Osteocyte (in vitro differentiated cells): Measurements from ENCODE around the gene TEN1. TPM values are rescaled to one million over a fixed set of nuclear protein-coding genes. Genes with fewer than 3 reads are reported as not detected.
A peak's percentile ranks its signal among the peaks of the same experiment; 100 is the strongest.
"Not testable (repeated sequence)": the region's sequence is repeated elsewhere in the genome, so short reads cannot be mapped to it uniquely, and the experiment has no call there.

Experiments used
- DNase-seq: peaks from one replicate; pipeline ENCODE4 v3.0.0; 2021; ENCODE audit warnings: mixed read lengths; ENCODE audit not compliant: unreplicated experiment; ENCODE audit errors: extremely low spot score
- H3K27ac Mint-ChIP-seq: one replicate; pipeline ENCODE4 v1.8.0; 2021; ENCODE audit warnings: mild to moderate bottlenecking, mixed read lengths; ENCODE audit not compliant: unreplicated experiment
- H3K27me3 Mint-ChIP-seq: one replicate; pipeline ENCODE4 v1.8.0; 2021; ENCODE audit warnings: mixed read lengths; ENCODE audit not compliant: unreplicated experiment
- H3K36me3 Mint-ChIP-seq: one replicate; pipeline ENCODE4 v1.8.0; 2021; ENCODE audit warnings: mixed read lengths; ENCODE audit not compliant: unreplicated experiment
- H3K4me1 Mint-ChIP-seq: one replicate; pipeline ENCODE4 v1.8.0; 2021; ENCODE audit warnings: mixed read lengths; ENCODE audit not compliant: unreplicated experiment
- H3K4me3 Mint-ChIP-seq: one replicate; pipeline ENCODE4 v1.8.0; 2021; ENCODE audit warnings: mild to moderate bottlenecking, moderate library complexity, mixed read lengths; ENCODE audit not compliant: unreplicated experiment
- H3K9me3 Mint-ChIP-seq: one replicate; pipeline ENCODE4 v1.8.0; 2021; ENCODE audit warnings: mixed read lengths; ENCODE audit not compliant: unreplicated experiment
- CTCF ChIP-seq: fragments of 200-600 bp; sonication (generic); IDR thresholded peaks from 2 replicates; pipeline ENCODE4 v1.5.0; 2021; ENCODE audit warnings: antibody characterized with exemption, mild to moderate bottlenecking, moderate library complexity
- total RNA-seq: library from RNA; stranded (reverse); gene quantifications from 2 replicates; pipeline ENCODE4 v1.2.1, GENCODE V29; 2021

TEN1 gene
- total RNA-seq, 1 donor from 2014 or later: 23.7 TPM

- Mint-ChIP-seq H3K4me1 (peaks cover 9% of the 10 kb centered on the region), H3K27me3 (no peaks in the 10 kb centered on the region), H3K9me3 (no peaks in the 10 kb centered on the region), H3K27ac (peak overlapping the region; percentile 23), H3K36me3 (peaks cover 28% of the 10 kb centered on the region), H3K4me3 (no peak overlapping the region)
- no peak for TF ChIP-seq CTCF
- no peak for DNase-seq
Measured at GRCh38 chr17:75970011-75970523, 9.0 kb upstream of the TEN1 start.

GRCh38 chr17:75970626-75971025 is 8.4 kb upstream of the TEN1 start:
- no peaks in the 10 kb centered on the region for H3K9me3 Mint-ChIP-seq
- TF ChIP-seq CTCF: no peak
- H3K27me3 Mint-ChIP-seq: no peaks in the 10 kb centered on the region
- peaks cover 12% of the 10 kb centered on the region for H3K4me1 Mint-ChIP-seq
- no peak overlapping the region for H3K4me3 Mint-ChIP-seq
- H3K36me3 Mint-ChIP-seq: peaks cover 28% of the 10 kb centered on the region
- H3K27ac Mint-ChIP-seq: no peak overlapping the region
- DNase-seq: no peak

- not testable (repeated sequence) for DNase-seq, H3K27ac Mint-ChIP-seq, H3K27me3 Mint-ChIP-seq, H3K9me3 Mint-ChIP-seq, H3K4me3 Mint-ChIP-seq
- Mint-ChIP-seq H3K4me1 (peaks cover 38% of the 10 kb centered on the region), H3K36me3 (peaks cover 23% of the 10 kb centered on the region)
Measured at GRCh38 chr17:75975187-75975586, 3.9 kb upstream of the TEN1 start.

- no peak for TF ChIP-seq CTCF
- Mint-ChIP-seq H3K27me3 (no peaks in the 10 kb centered on the region), H3K9me3 (no peaks in the 10 kb centered on the region), H3K4me3 (no peak overlapping the region), H3K4me1 (peaks cover 41% of the 10 kb centered on the region), H3K27ac (no peak overlapping the region), H3K36me3 (peaks cover 19% of the 10 kb centered on the region)
- DNase-seq: no peak
Measured at GRCh38 chr17:75975757-75976174, 3.3 kb upstream of the TEN1 start.

- Mint-ChIP-seq H3K4me3 (peak overlapping the region; percentile 46), H3K9me3 (no peaks in the 10 kb centered on the region), H3K4me1 (peaks cover 43% of the 10 kb centered on the region), H3K27me3 (no peaks in the 10 kb centered on the region), H3K36me3 (peaks cover 17% of the 10 kb centered on the region), H3K27ac (peak overlapping the region; percentile 2)
- no peak for TF ChIP-seq CTCF
- no peak for DNase-seq
Measured at GRCh38 chr17:75976175-75976848, 2.7 kb upstream of the TEN1 start.
